ENCODE measurements around the gene STX8. TPM values are rescaled to one million over a fixed set of nuclear protein-coding genes. Genes with fewer than 3 reads are reported as not detected.

The STX8 gene
- total RNA-seq, 1 donor from 2014 or later = 54.8 TPM

DNA sequence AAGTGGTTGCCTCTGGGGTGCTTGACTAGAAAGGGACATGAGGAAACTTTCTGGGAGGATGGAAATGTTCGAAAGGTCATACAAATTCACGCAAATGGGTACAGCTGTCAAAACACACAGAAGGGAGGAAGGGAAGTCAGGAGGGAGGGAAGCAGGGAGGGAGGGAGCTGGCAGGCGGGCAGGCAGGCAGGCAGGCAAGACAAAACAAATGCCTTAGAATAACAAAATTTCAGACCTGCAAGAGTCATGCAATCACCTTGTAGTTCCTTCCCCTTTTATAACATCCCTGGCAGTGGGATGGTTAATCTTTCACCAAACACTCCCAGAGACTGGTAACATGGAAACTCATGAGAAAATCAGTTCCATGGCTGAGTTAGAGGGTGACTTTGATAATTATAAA, 189.2 kb downstream of the STX8 start:
- Mint-ChIP-seq H3K4me3 (ENCODE audit: unreplicated experiment) (no peak overlapping the region), H3K36me3 (ENCODE audit: low read depth, unreplicated experiment) (no peaks in the 10 kb centered on the region), H3K27me3 (ENCODE audit: low read depth, unreplicated experiment) (no peaks in the 10 kb centered on the region), H3K9me3 (ENCODE audit: unreplicated experiment) (no peaks in the 10 kb centered on the region), H3K4me1 (ENCODE audit: low read depth, unreplicated experiment) (peaks cover 16% of the 10 kb centered on the region), H3K27ac (ENCODE audit: unreplicated experiment) (peak overlapping the region; percentile 72)
- Histone ChIP-seq H2AFZ (ENCODE audit: low read depth, low read length) (no peak overlapping the region), H3K36me3 (ENCODE audit: insufficient read depth, low read length) (no peaks in the 10 kb centered on the region), H3K9me3 (ENCODE audit: insufficient read depth, low read depth, low read length) (no peaks in the 10 kb centered on the region), H3K4me3 (ENCODE audit: insufficient read depth, low read depth, low read length) (no peak overlapping the region), H3K4me1 (ENCODE audit: insufficient read depth, low read length) (peaks cover under 1% of the 10 kb centered on the region), H3K9ac (ENCODE audit: low read length) (peak overlapping the region; percentile 8), H3K27ac (ENCODE audit: low read depth, low read length) (no peak overlapping the region), H4K20me1 (ENCODE audit: insufficient read depth, low read length) (no peaks in the 10 kb centered on the region), H3K79me2 (ENCODE audit: insufficient read depth, low read length) (no peaks in the 10 kb centered on the region), H3K4me2 (ENCODE audit: low read length) (peak overlapping the region; percentile 40), H3K27me3 (ENCODE audit: insufficient read depth, low read length) (no peaks in the 10 kb centered on the region)
- no peak for FAIRE-seq
- DNase-seq (ENCODE audit: low read depth) = no peak
- TF ChIP-seq EZH2 (IDR thresholded peaks at IDR 0.05; ENCODE audit: insufficient read depth, low read length) (no peak), CTCF (IDR thresholded peaks at IDR 0.05; ENCODE audit: insufficient read depth, low read depth, low read length) (no peak)

- no peak for DNase-seq (ENCODE audit: low read depth)
- H3K36me3 Mint-ChIP-seq (ENCODE audit: low read depth, unreplicated experiment) = no peaks in the 10 kb centered on the region
- no peak overlapping the region for H3K4me3 ChIP-seq (ENCODE audit: insufficient read depth, low read depth, low read length)
- H3K36me3 ChIP-seq (ENCODE audit: insufficient read depth, low read length) = no peaks in the 10 kb centered on the region
- no peak overlapping the region for H3K27ac Mint-ChIP-seq (ENCODE audit: unreplicated experiment)
- no peak overlapping the region for H3K27ac ChIP-seq (ENCODE audit: low read depth, low read length)
- no peak for FAIRE-seq
- peaks cover 8% of the 10 kb centered on the region for H3K4me1 ChIP-seq (ENCODE audit: insufficient read depth, low read length)
- TF ChIP-seq CTCF (IDR thresholded peaks at IDR 0.05; ENCODE audit: insufficient read depth, low read depth, low read length) (no peak), EZH2 (IDR thresholded peaks at IDR 0.05; ENCODE audit: insufficient read depth, low read length) (no peak)
- peaks cover 9% of the 10 kb centered on the region for H3K4me1 Mint-ChIP-seq (ENCODE audit: low read depth, unreplicated experiment)
- no peaks in the 10 kb centered on the region for H3K9me3 ChIP-seq (ENCODE audit: insufficient read depth, low read depth, low read length)
- no peak overlapping the region for H3K9ac ChIP-seq (ENCODE audit: low read length)
- no peaks in the 10 kb centered on the region for H3K27me3 Mint-ChIP-seq (ENCODE audit: low read depth, unreplicated experiment)
- no peak overlapping the region for H2AFZ ChIP-seq (ENCODE audit: low read depth, low read length)
- H3K4me2 ChIP-seq (ENCODE audit: low read length) = no peak overlapping the region
- H3K79me2 ChIP-seq (ENCODE audit: insufficient read depth, low read length) = no peaks in the 10 kb centered on the region
- H3K27me3 ChIP-seq (ENCODE audit: insufficient read depth, low read length) = no peaks in the 10 kb centered on the region
- H4K20me1 ChIP-seq (ENCODE audit: insufficient read depth, low read length) = no peaks in the 10 kb centered on the region
- H3K9me3 Mint-ChIP-seq (ENCODE audit: unreplicated experiment) = no peaks in the 10 kb centered on the region
- H3K4me3 Mint-ChIP-seq (ENCODE audit: unreplicated experiment) = no peak overlapping the region
Observed at GRCh38 chr17:9383826-9384225, 191.8 kb downstream of the STX8 start.

GRCh38 chr17:9382626-9383025, 193.0 kb downstream of the STX8 start:
- no peak for FAIRE-seq

More at GRCh38 chr17:9382626-9383025, 193.0 kb downstream of the STX8 start:
- TF ChIP-seq EZH2 (IDR thresholded peaks at IDR 0.05; ENCODE audit: insufficient read depth, low read length) (no peak), CTCF (IDR thresholded peaks at IDR 0.05; ENCODE audit: insufficient read depth, low read depth, low read length) (no peak)
- no peaks in the 10 kb centered on the region for H3K27me3 Mint-ChIP-seq (ENCODE audit: low read depth, unreplicated experiment)
- H3K9me3 Mint-ChIP-seq (ENCODE audit: unreplicated experiment) = no peaks in the 10 kb centered on the region
- H3K27ac Mint-ChIP-seq (ENCODE audit: unreplicated experiment) = no peak overlapping the region
- DNase-seq (ENCODE audit: low read depth) = no peak
- no peak overlapping the region for H3K4me3 Mint-ChIP-seq (ENCODE audit: unreplicated experiment)
- Histone ChIP-seq H3K27ac (ENCODE audit: low read depth, low read length) (no peak overlapping the region), H3K79me2 (ENCODE audit: insufficient read depth, low read length) (no peaks in the 10 kb centered on the region), H3K4me3 (ENCODE audit: insufficient read depth, low read depth, low read length) (no peak overlapping the region), H2AFZ (ENCODE audit: low read depth, low read length) (no peak overlapping the region), H3K4me1 (ENCODE audit: insufficient read depth, low read length) (peaks cover 8% of the 10 kb centered on the region), H3K9ac (ENCODE audit: low read length) (no peak overlapping the region), H3K9me3 (ENCODE audit: insufficient read depth, low read depth, low read length) (no peaks in the 10 kb centered on the region), H4K20me1 (ENCODE audit: insufficient read depth, low read length) (no peaks in the 10 kb centered on the region), H3K27me3 (ENCODE audit: insufficient read depth, low read length) (no peaks in the 10 kb centered on the region), H3K36me3 (ENCODE audit: insufficient read depth, low read length) (no peaks in the 10 kb centered on the region), H3K4me2 (ENCODE audit: low read length) (no peak overlapping the region)
- H3K36me3 Mint-ChIP-seq (ENCODE audit: low read depth, unreplicated experiment) = no peaks in the 10 kb centered on the region
- H3K4me1 Mint-ChIP-seq (ENCODE audit: low read depth, unreplicated experiment) = peaks cover 7% of the 10 kb centered on the region

Data from astrocyte (in vitro differentiated cells and primary cell).